PC-3 (cell line): ENCODE results near the gene TNNT1.

ENCODE experiments used
- CTCF ChIP-seq: fragments of 300-600 bp; sonication (generic); conservative IDR thresholded peaks from 2 replicates; pipeline ENCODE4 v1.5.1; 2017; ENCODE audit warnings: antibody characterized with exemption, low read depth, mild to moderate bottlenecking, low read length
- EZH2 ChIP-seq: fragments of 300-600 bp; sonication (generic); IDR thresholded peaks from one replicate; pipeline ENCODE4 v1.6.1; 2017; ENCODE audit warnings: antibody characterized with exemption, mild to moderate bottlenecking, low read length; ENCODE audit not compliant: unreplicated experiment

- no peak for TF ChIP-seq CTCF
- no peak for TF ChIP-seq EZH2
These were observed 49.6 kb upstream of the TNNT1 start for GRCh38 chr19:55198651-55199050.
